Epithelial cell of esophagus (primary cell): ENCODE measurements around the gene MICAL3.

ENCODE experiments used
- DNase-seq: peaks from one replicate; pipeline ENCODE4 v3.0.0; 2010; ENCODE audit warnings: low read depth
- H3K4me3 ChIP-seq: 2 replicates; pipeline ENCODE4 v1.5.1; 2011; ENCODE audit warnings: mild to moderate bottlenecking, low read length, control low read depth
- CTCF ChIP-seq: IDR thresholded peaks from 2 replicates; pipeline ENCODE4 v1.5.1; 2011; ENCODE audit warnings: low read depth, mild to moderate bottlenecking, low read length, control low read depth, inconsistent platforms; ENCODE audit not compliant: insufficient read depth; ENCODE audit errors: missing control alignments

MICAL3 gene

GRCh38 chr22:17931400-17931825 is 92.9 kb downstream of the MICAL3 start:
- DNase-seq: peak; percentile 38
- no peak overlapping the region for H3K4me3 ChIP-seq
- TF ChIP-seq CTCF: no peak

- no peak overlapping the region for H3K4me3 ChIP-seq
- TF ChIP-seq CTCF: no peak
- no peak for DNase-seq
Observed at GRCh38 chr22:17930455-17931313, 93.7 kb downstream of the MICAL3 start.

- DNase-seq: no peak
- no peak for TF ChIP-seq CTCF
- H3K4me3 ChIP-seq: no peak overlapping the region
Observed at GRCh38 chr22:17929909-17930308, 94.5 kb downstream of the MICAL3 start.

- DNase-seq: no peak
- TF ChIP-seq CTCF: no peak
- no peak overlapping the region for H3K4me3 ChIP-seq
Observed at GRCh38 chr22:17928391-17928790, 96.0 kb downstream of the MICAL3 start.

GRCh38 chr22:17927062-17927461 is 97.3 kb downstream of the MICAL3 start:
- H3K4me3 ChIP-seq: no peak overlapping the region
- DNase-seq: no peak
- no peak for TF ChIP-seq CTCF

- no peak for DNase-seq
- TF ChIP-seq CTCF: no peak
- no peak overlapping the region for H3K4me3 ChIP-seq
Observed at GRCh38 chr22:17926516-17926915, 97.8 kb downstream of the MICAL3 start.

GRCh38 chr22:17925431-17925841 is 98.9 kb downstream of the MICAL3 start:
- TF ChIP-seq CTCF: no peak
- H3K4me3 ChIP-seq: no peak overlapping the region
- DNase-seq: no peak
